HFFc6 (cell line): Measurements from ENCODE around the gene LMNTD2. TPM values are rescaled to one million over a fixed set of nuclear protein-coding genes. Genes with fewer than 3 reads are reported as not detected.

ENCODE experiments used
- DNase-seq: peaks from one replicate; pipeline ENCODE4 v3.0.0-alpha.2; 2018
- H3K27ac Mint-ChIP-seq: 2 replicates; pipeline ENCODE4 v1.8.0; 2020; ENCODE audit warnings: mild to moderate bottlenecking, mixed read lengths
- H3K27me3 Mint-ChIP-seq: 2 replicates; pipeline ENCODE4 v1.8.0; 2021; ENCODE audit warnings: mild to moderate bottlenecking, moderate library complexity, mixed read lengths; ENCODE audit not compliant: insufficient read depth
- H3K36me3 Mint-ChIP-seq: 2 replicates; pipeline ENCODE4 v1.8.0; 2021; ENCODE audit warnings: low read depth, mixed read lengths
- H3K4me1 Mint-ChIP-seq: 2 replicates; pipeline ENCODE4 v1.8.0; 2020; ENCODE audit warnings: low read depth, mixed read lengths
- H3K4me3 Mint-ChIP-seq: 2 replicates; pipeline ENCODE4 v1.8.0; 2020; ENCODE audit warnings: mild to moderate bottlenecking, moderate library complexity, mixed read lengths
- H3K9me3 Mint-ChIP-seq: 2 replicates; pipeline ENCODE4 v1.8.0; 2020; ENCODE audit warnings: mild to moderate bottlenecking, mixed read lengths
- microRNA-seq: library from miRNA; unstranded; fragments of <30 nt; microRNA quantifications from one replicate; pipeline ENCODE4, GENCODE V29; 2019
- total RNA-seq, 6 experiments: library from RNA; stranded (reverse); fragmentation: NEBNext Ultra II Directional; extraction: Animal tissue kit (Norgen Biotek cat#: 25700); gene quantifications; 2 replicates in 1 of 6; 3 replicates in 5 of 6; pipeline ENCODE4 v1.2.3, GENCODE V29; 2021
- TF ChIP-seq, protein P1 (sequence below): fragments of 200-600 bp; sonication (generic); IDR thresholded peaks from 2 replicates; pipeline ENCODE4 v1.5.0; 2021; ENCODE audit warnings: antibody characterized with exemption, mild to moderate bottlenecking

The LMNTD2 gene
- total RNA-seq, 6 experiments from 2014 or later: 0.37 to 2.3 (median 0.97) TPM

- TF ChIP-seq, protein P1, sequence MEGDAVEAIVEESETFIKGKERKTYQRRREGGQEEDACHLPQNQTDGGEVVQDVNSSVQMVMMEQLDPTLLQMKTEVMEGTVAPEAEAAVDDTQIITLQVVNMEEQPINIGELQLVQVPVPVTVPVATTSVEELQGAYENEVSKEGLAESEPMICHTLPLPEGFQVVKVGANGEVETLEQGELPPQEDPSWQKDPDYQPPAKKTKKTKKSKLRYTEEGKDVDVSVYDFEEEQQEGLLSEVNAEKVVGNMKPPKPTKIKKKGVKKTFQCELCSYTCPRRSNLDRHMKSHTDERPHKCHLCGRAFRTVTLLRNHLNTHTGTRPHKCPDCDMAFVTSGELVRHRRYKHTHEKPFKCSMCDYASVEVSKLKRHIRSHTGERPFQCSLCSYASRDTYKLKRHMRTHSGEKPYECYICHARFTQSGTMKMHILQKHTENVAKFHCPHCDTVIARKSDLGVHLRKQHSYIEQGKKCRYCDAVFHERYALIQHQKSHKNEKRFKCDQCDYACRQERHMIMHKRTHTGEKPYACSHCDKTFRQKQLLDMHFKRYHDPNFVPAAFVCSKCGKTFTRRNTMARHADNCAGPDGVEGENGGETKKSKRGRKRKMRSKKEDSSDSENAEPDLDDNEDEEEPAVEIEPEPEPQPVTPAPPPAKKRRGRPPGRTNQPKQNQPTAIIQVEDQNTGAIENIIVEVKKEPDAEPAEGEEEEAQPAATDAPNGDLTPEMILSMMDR: no peak
Measured at GRCh38 chr11:506995-507726, 53.4 kb downstream of the LMNTD2 start, which contains the start of gene RNH1. RNH1 (minus strand) TSS chr11:507242; CDS start chr11:502162, 5,080 bp downstream.

DNA sequence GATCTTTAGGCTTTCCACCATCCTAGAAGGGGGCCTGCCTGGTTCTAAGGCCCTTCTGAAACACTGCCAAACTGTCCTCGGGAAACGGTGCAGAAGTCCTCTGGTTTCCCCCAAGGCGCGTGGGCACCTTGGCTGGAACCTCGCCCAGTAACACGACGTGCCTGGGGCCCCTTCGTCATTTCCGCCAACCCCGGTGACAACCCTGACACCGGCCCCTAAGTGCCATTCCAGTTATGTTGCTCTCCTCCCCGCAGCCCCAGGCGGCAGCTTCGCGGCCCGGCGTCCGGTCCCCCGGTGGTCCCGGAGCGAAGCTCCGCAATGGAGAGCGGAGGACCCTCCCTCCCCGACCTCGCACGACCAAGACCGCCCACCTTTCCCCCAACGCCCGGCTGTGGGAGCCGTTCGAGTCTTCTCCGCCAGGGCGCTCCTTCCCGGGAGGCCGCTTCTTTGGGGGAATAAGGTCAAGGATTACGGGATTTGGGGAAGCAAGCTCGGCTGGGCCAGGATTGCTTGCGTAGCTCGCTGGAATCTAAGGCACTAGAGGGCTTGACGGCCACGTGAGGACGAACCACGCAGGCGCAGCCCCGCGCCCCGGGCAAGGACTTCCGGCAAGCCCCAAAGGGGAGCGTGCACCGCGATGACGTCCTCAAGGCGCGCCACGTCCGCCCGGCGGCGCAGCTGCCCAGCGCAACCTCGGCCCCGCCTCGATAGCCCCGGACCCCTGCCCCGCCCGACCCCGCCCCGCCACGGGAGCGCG is 54.1 kb downstream of the LMNTD2 start:
- Mint-ChIP-seq H3K27me3 (peaks cover 13% of the 10 kb centered on the region), H3K9me3 (no peaks in the 10 kb centered on the region), H3K27ac (peak overlapping the region; percentile 100), H3K4me1 (peaks cover 30% of the 10 kb centered on the region), H3K36me3 (peaks cover 11% of the 10 kb centered on the region), H3K4me3 (peak overlapping the region; percentile 96)
- DNase-seq: peak; percentile 97
- TF ChIP-seq, protein P1: peak; percentile 33

More at GRCh38 chr11:506995-507726, 53.4 kb downstream of the LMNTD2 start, which contains the start of gene RNH1:
- H3K27me3 Mint-ChIP-seq: peaks cover 9% of the 10 kb centered on the region
- H3K9me3 Mint-ChIP-seq: no peaks in the 10 kb centered on the region
- H3K4me3 Mint-ChIP-seq: peak within 1 kb of the TSS; percentile 96
- DNase-seq: peak; percentile 93
- H3K4me1 Mint-ChIP-seq: peaks cover 30% of the 10 kb centered on the region
- H3K27ac Mint-ChIP-seq: peak within 1 kb of the TSS; percentile 100
- peaks cover 15% of the 10 kb centered on the region for H3K36me3 Mint-ChIP-seq

DNA sequence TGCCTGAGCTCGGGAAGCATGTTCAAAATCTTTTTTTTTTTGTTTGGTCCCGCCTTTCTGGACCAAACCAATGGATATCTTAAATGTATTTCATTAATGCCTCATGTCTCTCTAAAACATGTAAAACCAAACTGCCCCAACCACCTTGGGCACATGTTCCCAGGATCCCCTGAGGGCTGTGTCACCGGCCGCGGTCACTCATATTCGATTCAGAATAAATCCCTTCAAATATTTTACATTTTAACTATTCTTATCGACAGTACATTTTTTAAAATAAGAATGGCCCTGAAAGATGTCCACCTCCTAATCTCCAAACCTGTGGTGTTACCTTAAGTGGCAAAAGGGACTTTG is 55.6 kb downstream of the LMNTD2 start:
- DNase-seq: no peak
- H3K4me3 Mint-ChIP-seq: peak overlapping the region; percentile 96
- peaks cover 13% of the 10 kb centered on the region for H3K27me3 Mint-ChIP-seq
- TF ChIP-seq, protein P1: no peak
- peak overlapping the region; percentile 100 for H3K27ac Mint-ChIP-seq
- peaks cover 7% of the 10 kb centered on the region for H3K36me3 Mint-ChIP-seq
- H3K4me1 Mint-ChIP-seq: peaks cover 30% of the 10 kb centered on the region
- no peaks in the 10 kb centered on the region for H3K9me3 Mint-ChIP-seq

Small RNA genes lying within 50 kb of the gene (microRNA-seq; reads per million reads assigned to microRNA genes)
- gene MIR210: 895 reads per million, percentile 74 among the genes with 10 or more reads in this experiment

Other genes starting within 250 kb of the LMNTD2 start
- gene IFITM1, start 246.7 kb downstream of the LMNTD2 start, total RNA-seq: 10 to 100 TPM; 23.5 to 36.1 (median 30.0) TPM
- gene IFITM3, start 239.9 kb downstream of the LMNTD2 start, total RNA-seq: 100 to 1,000 TPM; 399 to 531 (median 452) TPM
- 10 to 100 TPM in 1 of 6 experiments, 1 to 10 TPM in 5; 6.4 to 12.1 (median 8.4) TPM for gene B4GALNT4, start 191.2 kb downstream of the LMNTD2 start, total RNA-seq
- 1 to 10 TPM; 2.5 to 3.3 (median 2.9) TPM for gene PKP3, start 166.5 kb downstream of the LMNTD2 start, total RNA-seq
- 10 to 100 TPM; 15.9 to 21.6 (median 18.7) TPM for gene SIGIRR, start 145.7 kb downstream of the LMNTD2 start, total RNA-seq
- not detected for gene ANO9, start 118.7 kb downstream of the LMNTD2 start, total RNA-seq
- gene PTDSS2, start 110.5 kb downstream of the LMNTD2 start, total RNA-seq: 10 to 100 TPM; 23.3 to 34.5 (median 27.2) TPM
- 100 to 1,000 TPM; 223 to 272 (median 250) TPM for gene RNH1, start 53.5 kb downstream of the LMNTD2 start, total RNA-seq
- gene HRAS, start 25.2 kb downstream of the LMNTD2 start, total RNA-seq: 100 to 1,000 TPM; 102 to 125 (median 107) TPM
- gene LRRC56, start 23.2 kb downstream of the LMNTD2 start, total RNA-seq: under 1 TPM; 0.23 to 0.83 (median 0.55) TPM
- 10 to 100 TPM; 10.1 to 18.8 (median 12.7) TPM for gene RASSF7, start 232 bp upstream of the LMNTD2 start, total RNA-seq
- 10 to 100 TPM; 23.8 to 27.5 (median 24.8) TPM for gene PHRF1, start 15.7 kb upstream of the LMNTD2 start, total RNA-seq
- gene IRF7, start 55.2 kb upstream of the LMNTD2 start, total RNA-seq: 1 to 10 TPM; 3.0 to 5.2 (median 4.2) TPM
- gene CDHR5, start 64.2 kb upstream of the LMNTD2 start, total RNA-seq: not detected
- not detected for gene SCT, start 66.4 kb upstream of the LMNTD2 start, total RNA-seq
- gene DRD4, start 76.5 kb upstream of the LMNTD2 start, total RNA-seq: under 1 TPM; 0.14 to 0.61 (median 0.38) TPM
- 10 to 100 TPM; 32.2 to 48.1 (median 34.6) TPM for gene DEAF1, start 134.5 kb upstream of the LMNTD2 start, total RNA-seq
- 10 to 100 TPM; 16.9 to 24.5 (median 19.3) TPM for gene TMEM80, start 135.1 kb upstream of the LMNTD2 start, total RNA-seq
- gene EPS8L2, start 145.5 kb upstream of the LMNTD2 start, total RNA-seq: 10 to 100 TPM; 55.5 to 70.1 (median 65.1) TPM
- gene TALDO1, start 186.7 kb upstream of the LMNTD2 start, total RNA-seq: 100 to 1,000 TPM; 230 to 351 (median 300) TPM
- 10 to 100 TPM; 61.0 to 72.7 (median 68.1) TPM for gene GATD1, start 216.7 kb upstream of the LMNTD2 start, total RNA-seq
- 10 to 100 TPM in 5 of 6 experiments, 1 to 10 TPM in 1; 8.2 to 12.2 (median 11.0) TPM for gene CEND1, start 229.4 kb upstream of the LMNTD2 start, total RNA-seq
- 10 to 100 TPM; 39.7 to 47.3 (median 42.9) TPM for gene SLC25A22, start 237.5 kb upstream of the LMNTD2 start, total RNA-seq
- gene PIDD1, start 244.5 kb upstream of the LMNTD2 start, total RNA-seq: 10 to 100 TPM; 11.0 to 15.9 (median 13.7) TPM
- gene RPLP2, start 249.2 kb upstream of the LMNTD2 start, total RNA-seq: 1,000 to 10,000 TPM; 1,532 to 1,781 (median 1,709) TPM